OCI-LY1 (cell line): ENCODE data around the gene LRRIQ3.

Source experiments
- CTCF ChIP-seq: fragments of 200-600 bp; sonication (generic), shearing (Covaris generic); IDR thresholded peaks from 2 replicates; pipeline ENCODE4 v1.5.1; 2017; ENCODE audit warnings: mild to moderate bottlenecking, antibody characterized with exemption, low read length, moderate library complexity, mixed read lengths
- EZH2 ChIP-seq: fragments of 200-600 bp; sonication (generic), shearing (Covaris generic); IDR thresholded peaks from 2 replicates; pipeline ENCODE4 v1.8.0; 2017; ENCODE audit warnings: borderline replicate concordance, mixed run types, mild to moderate bottlenecking, antibody characterized with exemption, low read length, moderate library complexity, mixed read lengths

- no peak for TF ChIP-seq CTCF
- no peak for TF ChIP-seq EZH2
These were observed 39.1 kb upstream of the LRRIQ3 start for GRCh38 chr1:74237035-74237434.
